ENCODE data around the gene ANAPC4. TPM values are rescaled to one million over a fixed set of nuclear protein-coding genes. Genes with fewer than 3 reads are reported as not detected.

ANAPC4 gene
- total RNA-seq, 1 donor from 2014 or later, result 41.3 TPM

DNA sequence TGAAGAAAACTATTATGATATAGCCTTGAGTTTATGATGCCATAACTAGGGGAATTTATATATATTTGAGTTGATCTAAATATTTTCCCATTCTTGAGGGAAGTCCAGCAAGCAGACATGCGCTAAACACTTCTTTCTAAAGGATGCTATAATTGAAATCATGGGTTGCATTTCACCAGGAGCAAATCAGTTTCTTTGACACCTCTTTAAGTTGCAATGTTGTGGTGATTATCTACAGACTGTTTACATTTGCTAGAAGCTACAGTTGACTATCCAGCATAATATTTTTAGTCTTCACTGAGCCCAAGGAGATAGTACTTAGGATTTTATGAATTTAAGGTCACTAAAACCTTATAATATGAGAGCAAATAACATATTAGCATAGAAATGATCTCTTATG is 43.9 kb downstream of the ANAPC4 start:
- Mint-ChIP-seq H3K27me3 (ENCODE audit: unreplicated experiment) (peaks cover 2% of the 10 kb centered on the region), H3K27ac (ENCODE audit: unreplicated experiment) (no peak overlapping the region), H3K4me1 (ENCODE audit: low read depth, unreplicated experiment) (no peaks in the 10 kb centered on the region), H3K9me3 (ENCODE audit: unreplicated experiment) (no peaks in the 10 kb centered on the region), H3K4me3 (ENCODE audit: unreplicated experiment) (no peak overlapping the region), H3K36me3 (ENCODE audit: unreplicated experiment) (no peaks in the 10 kb centered on the region)
- DNase-seq, result no peak
- TF ChIP-seq, protein P1, sequence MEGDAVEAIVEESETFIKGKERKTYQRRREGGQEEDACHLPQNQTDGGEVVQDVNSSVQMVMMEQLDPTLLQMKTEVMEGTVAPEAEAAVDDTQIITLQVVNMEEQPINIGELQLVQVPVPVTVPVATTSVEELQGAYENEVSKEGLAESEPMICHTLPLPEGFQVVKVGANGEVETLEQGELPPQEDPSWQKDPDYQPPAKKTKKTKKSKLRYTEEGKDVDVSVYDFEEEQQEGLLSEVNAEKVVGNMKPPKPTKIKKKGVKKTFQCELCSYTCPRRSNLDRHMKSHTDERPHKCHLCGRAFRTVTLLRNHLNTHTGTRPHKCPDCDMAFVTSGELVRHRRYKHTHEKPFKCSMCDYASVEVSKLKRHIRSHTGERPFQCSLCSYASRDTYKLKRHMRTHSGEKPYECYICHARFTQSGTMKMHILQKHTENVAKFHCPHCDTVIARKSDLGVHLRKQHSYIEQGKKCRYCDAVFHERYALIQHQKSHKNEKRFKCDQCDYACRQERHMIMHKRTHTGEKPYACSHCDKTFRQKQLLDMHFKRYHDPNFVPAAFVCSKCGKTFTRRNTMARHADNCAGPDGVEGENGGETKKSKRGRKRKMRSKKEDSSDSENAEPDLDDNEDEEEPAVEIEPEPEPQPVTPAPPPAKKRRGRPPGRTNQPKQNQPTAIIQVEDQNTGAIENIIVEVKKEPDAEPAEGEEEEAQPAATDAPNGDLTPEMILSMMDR (IDR thresholded peaks at IDR 0.05; ENCODE audit: partially characterized antibody, unreplicated experiment), result no peak

DNA sequence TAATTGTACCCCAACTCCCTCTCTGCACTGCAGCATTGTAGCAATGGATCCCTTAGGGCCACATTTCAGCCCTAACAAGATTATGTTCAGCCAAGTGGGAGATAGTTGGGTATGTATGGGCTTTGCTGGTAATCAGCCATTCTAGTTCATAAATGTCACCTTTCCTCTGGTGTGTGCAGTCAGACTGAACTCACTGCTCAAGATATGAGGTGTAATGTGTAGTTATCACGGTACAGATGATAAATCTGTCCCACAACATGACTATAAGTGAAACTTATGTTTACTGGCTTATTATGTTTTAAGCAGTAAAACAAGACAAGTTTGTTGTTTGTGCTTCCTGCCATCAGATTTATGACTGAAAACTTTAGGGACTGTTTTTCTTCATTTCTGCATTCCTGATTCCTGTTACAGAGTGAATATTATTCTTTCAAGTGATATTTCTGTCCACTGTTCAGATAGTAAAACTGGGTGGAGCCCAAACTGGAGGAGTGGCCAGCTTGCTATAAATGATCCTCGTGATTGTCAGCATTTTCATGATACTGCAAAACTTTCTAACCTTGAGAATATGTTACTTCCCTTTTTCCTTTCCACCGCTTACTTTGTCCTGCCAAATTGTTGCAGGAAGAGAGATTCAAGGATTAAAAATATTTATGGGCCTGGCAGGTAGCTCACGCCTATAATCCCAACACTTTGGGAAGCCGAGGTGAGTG is 44.9 kb downstream of the ANAPC4 start:
- no peak overlapping the region for H3K27ac Mint-ChIP-seq (ENCODE audit: unreplicated experiment)
- H3K36me3 Mint-ChIP-seq (ENCODE audit: unreplicated experiment), result no peaks in the 10 kb centered on the region
- TF ChIP-seq, protein P1 (IDR thresholded peaks at IDR 0.05; ENCODE audit: partially characterized antibody, unreplicated experiment), result no peak
- no peak overlapping the region for H3K4me3 Mint-ChIP-seq (ENCODE audit: unreplicated experiment)
- peaks cover 2% of the 10 kb centered on the region for H3K27me3 Mint-ChIP-seq (ENCODE audit: unreplicated experiment)
- no peaks in the 10 kb centered on the region for H3K4me1 Mint-ChIP-seq (ENCODE audit: low read depth, unreplicated experiment)
- H3K9me3 Mint-ChIP-seq (ENCODE audit: unreplicated experiment), result no peaks in the 10 kb centered on the region
- DNase-seq, result no peak

DNA sequence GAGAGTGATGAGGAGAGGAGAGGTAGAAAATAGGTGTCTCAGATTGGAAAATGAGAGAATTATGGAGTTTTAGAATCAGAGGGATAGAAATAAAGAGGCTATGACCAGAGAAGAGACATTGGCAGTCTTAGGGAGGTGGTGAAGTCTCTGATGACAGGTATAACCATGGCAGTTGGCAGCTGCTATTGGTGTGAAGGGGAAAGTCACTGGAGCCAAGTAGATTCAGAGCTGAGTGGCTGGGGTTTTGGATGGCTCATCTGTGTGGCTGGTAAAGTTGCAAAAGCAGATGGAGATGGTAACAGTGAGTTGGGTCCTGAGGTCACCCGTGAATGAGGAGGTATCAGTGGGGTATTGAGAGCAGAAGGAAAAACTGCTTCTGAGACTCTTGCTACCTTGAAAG is 46.5 kb downstream of the ANAPC4 start:
- Mint-ChIP-seq H3K9me3 (ENCODE audit: unreplicated experiment) (no peaks in the 10 kb centered on the region), H3K27ac (ENCODE audit: unreplicated experiment) (no peak overlapping the region), H3K27me3 (ENCODE audit: unreplicated experiment) (peaks cover 2% of the 10 kb centered on the region), H3K4me1 (ENCODE audit: low read depth, unreplicated experiment) (no peaks in the 10 kb centered on the region), H3K4me3 (ENCODE audit: unreplicated experiment) (no peak overlapping the region), H3K36me3 (ENCODE audit: unreplicated experiment) (peaks cover 3% of the 10 kb centered on the region)
- TF ChIP-seq, protein P1 (IDR thresholded peaks at IDR 0.05; ENCODE audit: partially characterized antibody, unreplicated experiment), result no peak
- DNase-seq, result no peak

DNA sequence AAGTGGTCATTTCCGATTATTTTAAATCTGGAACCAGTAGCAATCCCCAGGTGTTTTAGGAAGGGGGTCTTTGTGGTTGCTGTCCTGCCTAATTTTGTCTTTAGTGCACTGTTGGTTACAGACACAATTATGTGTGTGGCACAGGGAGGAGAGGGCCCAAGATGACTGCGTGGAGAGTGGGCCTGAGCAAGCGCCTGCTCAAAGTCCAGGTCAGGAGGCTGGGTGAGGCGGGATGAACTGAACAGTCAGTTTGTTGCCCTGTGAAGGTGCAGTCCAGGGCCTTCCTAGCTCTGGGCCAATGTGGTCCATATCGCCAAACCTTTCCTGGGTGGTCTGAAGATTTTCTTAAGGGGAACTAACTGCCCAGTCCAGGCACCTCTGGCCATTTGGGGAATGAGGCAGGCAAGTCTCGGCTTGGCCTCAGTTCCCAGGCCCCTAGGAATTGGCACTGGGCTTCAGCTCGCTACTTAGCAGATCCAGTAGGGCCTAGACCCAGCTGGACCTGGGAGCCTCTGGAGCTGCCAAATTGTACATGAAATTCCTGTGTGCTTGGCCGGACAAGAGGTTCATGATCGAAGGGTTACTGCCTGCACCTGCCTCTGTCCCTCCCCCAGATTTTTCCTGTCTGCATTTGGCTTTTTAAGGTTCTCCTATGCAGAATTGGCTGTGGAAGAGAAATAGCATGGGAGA is 47.6 kb downstream of the ANAPC4 start:
- Mint-ChIP-seq H3K4me3 (ENCODE audit: unreplicated experiment) (no peak overlapping the region), H3K36me3 (ENCODE audit: unreplicated experiment) (peaks cover 3% of the 10 kb centered on the region), H3K27me3 (ENCODE audit: unreplicated experiment) (peaks cover 2% of the 10 kb centered on the region), H3K9me3 (ENCODE audit: unreplicated experiment) (no peaks in the 10 kb centered on the region), H3K27ac (ENCODE audit: unreplicated experiment) (no peak overlapping the region), H3K4me1 (ENCODE audit: low read depth, unreplicated experiment) (no peaks in the 10 kb centered on the region)
- no peak for DNase-seq
- TF ChIP-seq, protein P1 (IDR thresholded peaks at IDR 0.05; ENCODE audit: partially characterized antibody, unreplicated experiment), result no peak

DNA sequence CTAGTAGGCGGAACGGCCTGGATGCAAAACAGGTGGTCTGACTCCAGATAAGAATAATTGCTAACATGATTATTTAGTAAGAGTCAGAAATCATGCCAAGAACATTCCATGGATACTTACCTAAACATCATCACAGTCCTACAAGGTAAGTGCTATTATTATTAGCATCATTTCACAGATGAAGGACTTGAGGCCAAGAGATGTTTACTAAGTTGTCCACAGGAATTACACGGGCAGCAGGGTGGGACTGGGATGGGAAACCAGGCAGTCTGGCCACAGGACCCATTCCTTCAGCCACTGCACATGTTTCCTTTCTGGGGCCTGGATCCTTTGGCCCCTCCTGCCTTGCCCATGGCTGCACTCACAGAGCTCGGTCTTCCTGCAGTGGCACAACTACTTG is 48.3 kb downstream of the ANAPC4 start:
- Mint-ChIP-seq H3K36me3 (ENCODE audit: unreplicated experiment) (peaks cover 3% of the 10 kb centered on the region), H3K4me1 (ENCODE audit: low read depth, unreplicated experiment) (no peaks in the 10 kb centered on the region), H3K27ac (ENCODE audit: unreplicated experiment) (no peak overlapping the region), H3K27me3 (ENCODE audit: unreplicated experiment) (peaks cover 2% of the 10 kb centered on the region), H3K9me3 (ENCODE audit: unreplicated experiment) (no peaks in the 10 kb centered on the region), H3K4me3 (ENCODE audit: unreplicated experiment) (no peak overlapping the region)
- TF ChIP-seq, protein P1 (IDR thresholded peaks at IDR 0.05; ENCODE audit: partially characterized antibody, unreplicated experiment), result no peak
- no peak for DNase-seq
